Stimulated activated naive B cell treated with anti-CD40 and anti-IgM and Interleukin-4, amounts not matched to agents 10 μg/mL and 1 μg/mL and 100 μg/mL, for 72 hours (primary cell): Measurements from ENCODE around the gene SH3TC1.

ENCODE experiments used
- ATAC-seq, 2 donors: fragments of 150-1000 bp; cut with Tn5 transposase; replicated peaks; 2 replicates each; pipeline ENCODE4 v1.10.0; 2021; ENCODE audit warnings: moderate library complexity in 1 of 2
- DNase-seq: peaks from one replicate; pipeline ENCODE4 v3.0.0; 2021
- H3K27ac Mint-ChIP-seq: one replicate; pipeline ENCODE4 v1.8.0; 2022; ENCODE audit warnings: mild to moderate bottlenecking, mixed read lengths
- H3K27me3 Mint-ChIP-seq, 2 donors: one replicate each; pipeline ENCODE4 v1.8.0; 2022; ENCODE audit warnings: mixed read lengths in 2 of 2
- H3K36me3 Mint-ChIP-seq, 2 donors: one replicate each; pipeline ENCODE4 v1.8.0; 2022; ENCODE audit warnings: mixed read lengths in 2 of 2, mild to moderate bottlenecking in 1 of 2
- H3K4me1 Mint-ChIP-seq, 2 donors: one replicate each; pipeline ENCODE4 v1.8.0; 2022; ENCODE audit warnings: mixed read lengths in 2 of 2, mild to moderate bottlenecking in 1 of 2
- H3K4me3 Mint-ChIP-seq, 2 donors: one replicate each; pipeline ENCODE4 v1.8.0; 2022; ENCODE audit warnings: mild to moderate bottlenecking in 2 of 2, mixed read lengths in 2 of 2, moderate library complexity in 1 of 2
- H3K9me3 Mint-ChIP-seq, 2 donors: one replicate each; pipeline ENCODE4 v1.8.0; 2022; ENCODE audit warnings: mixed read lengths in 2 of 2, mild to moderate bottlenecking in 1 of 2

SH3TC1 gene

GRCh38 chr4:8268211-8268610 lies 69.1 kb downstream of the SH3TC1 start:
- Mint-ChIP-seq H3K4me1 (peaks cover 0 to 4% of the 10 kb centered on the region in 2 donors), H3K9me3 (no peaks in the 10 kb centered on the region), H3K4me3 (no peak overlapping the region), H3K27me3 (peaks cover 50 to 57% of the 10 kb centered on the region in 2 donors), H3K36me3 (no peaks in the 10 kb centered on the region), H3K27ac (no peak overlapping the region)
- DNase-seq = no peak
- ATAC-seq = no peak

GRCh38 chr4:8268901-8269534 lies 69.9 kb downstream of the SH3TC1 start:
- H3K27me3 Mint-ChIP-seq = peaks cover 49 to 59% of the 10 kb centered on the region in 2 donors
- no peak overlapping the region for H3K27ac Mint-ChIP-seq
- no peak overlapping the region for H3K4me3 Mint-ChIP-seq
- no peak for DNase-seq
- no peak for ATAC-seq
- no peaks in the 10 kb centered on the region for H3K36me3 Mint-ChIP-seq
- H3K4me1 Mint-ChIP-seq = peaks cover 0 to 1% of the 10 kb centered on the region in 2 donors
- no peaks in the 10 kb centered on the region for H3K9me3 Mint-ChIP-seq

GRCh38 chr4:8269535-8270417 lies 70.7 kb downstream of the SH3TC1 start, which contains the start of gene HTRA3:
Gene HTRA3 (plus strand): TSS chr4:8269754. CDS start chr4:8269969, 215 bp downstream.
- H3K27me3 Mint-ChIP-seq = peaks cover 52 to 66% of the 10 kb centered on the region in 2 donors
- H3K36me3 Mint-ChIP-seq = no peaks in the 10 kb centered on the region
- no peak within 1 kb of the TSS for H3K27ac Mint-ChIP-seq
- peak within 1 kb of the TSS in 1 of 2 donors; percentile 65 for H3K4me3 Mint-ChIP-seq
- no peaks in the 10 kb centered on the region for H3K9me3 Mint-ChIP-seq
- DNase-seq (no peak), ATAC-seq (peak in 1 of 2 donors; percentile 28)
- H3K4me1 Mint-ChIP-seq = peaks cover 0 to 1% of the 10 kb centered on the region in 2 donors

- Mint-ChIP-seq H3K4me1 (peaks cover 0 to 1% of the 10 kb centered on the region in 2 donors), H3K36me3 (no peaks in the 10 kb centered on the region), H3K4me3 (no peak overlapping the region), H3K27ac (no peak overlapping the region), H3K27me3 (peaks cover 51 to 71% of the 10 kb centered on the region in 2 donors), H3K9me3 (no peaks in the 10 kb centered on the region)
- ATAC-seq = no peak
- no peak for DNase-seq
Measured at GRCh38 chr4:8270418-8270771, 71.3 kb downstream of the SH3TC1 start.

GRCh38 chr4:8270912-8271815 lies 72.1 kb downstream of the SH3TC1 start:
- H3K36me3 Mint-ChIP-seq = no peaks in the 10 kb centered on the region
- ATAC-seq (no peak), DNase-seq (no peak)
- H3K27me3 Mint-ChIP-seq = peaks cover 50 to 68% of the 10 kb centered on the region in 2 donors
- H3K9me3 Mint-ChIP-seq = no peaks in the 10 kb centered on the region
- H3K27ac Mint-ChIP-seq = no peak overlapping the region
- peaks cover 0 to 1% of the 10 kb centered on the region in 2 donors for H3K4me1 Mint-ChIP-seq
- no peak overlapping the region for H3K4me3 Mint-ChIP-seq

- peaks cover 53 to 73% of the 10 kb centered on the region in 2 donors for H3K27me3 Mint-ChIP-seq
- peaks cover 0 to 1% of the 10 kb centered on the region in 2 donors for H3K4me1 Mint-ChIP-seq
- ATAC-seq = no peak
- no peaks in the 10 kb centered on the region for H3K36me3 Mint-ChIP-seq
- DNase-seq = no peak
- H3K27ac Mint-ChIP-seq = no peak overlapping the region
- no peaks in the 10 kb centered on the region for H3K9me3 Mint-ChIP-seq
- no peak overlapping the region for H3K4me3 Mint-ChIP-seq
Measured at GRCh38 chr4:8271821-8272220, 72.7 kb downstream of the SH3TC1 start.

GRCh38 chr4:8272472-8273428 lies 73.7 kb downstream of the SH3TC1 start:
- Mint-ChIP-seq H3K9me3 (no peaks in the 10 kb centered on the region), H3K4me3 (no peak overlapping the region)

GRCh38 chr4:8273450-8273849 lies 74.4 kb downstream of the SH3TC1 start:
- Mint-ChIP-seq H3K36me3 (no peaks in the 10 kb centered on the region), H3K4me1 (peaks cover 0 to 1% of the 10 kb centered on the region in 2 donors), H3K27me3 (peaks cover 57 to 79% of the 10 kb centered on the region in 2 donors), H3K4me3 (no peak overlapping the region), H3K27ac (no peak overlapping the region), H3K9me3 (no peaks in the 10 kb centered on the region)
- DNase-seq (no peak), ATAC-seq (no peak)

More at GRCh38 chr4:8272472-8273428, 73.7 kb downstream of the SH3TC1 start:
- peaks cover 59 to 83% of the 10 kb centered on the region in 2 donors for H3K27me3 Mint-ChIP-seq
- no peaks in the 10 kb centered on the region for H3K36me3 Mint-ChIP-seq
- no peak for ATAC-seq
- DNase-seq = no peak
- H3K27ac Mint-ChIP-seq = no peak overlapping the region
- peaks cover 0 to 1% of the 10 kb centered on the region in 2 donors for H3K4me1 Mint-ChIP-seq

GRCh38 chr4:8274066-8274652 lies 75.1 kb downstream of the SH3TC1 start:
- DNase-seq = no peak
- no peak for ATAC-seq
- no peak overlapping the region for H3K27ac Mint-ChIP-seq
- no peak overlapping the region for H3K4me3 Mint-ChIP-seq
- H3K9me3 Mint-ChIP-seq = no peaks in the 10 kb centered on the region
- peaks cover 1 to 4% of the 10 kb centered on the region in 2 donors for H3K4me1 Mint-ChIP-seq
- no peaks in the 10 kb centered on the region for H3K36me3 Mint-ChIP-seq
- H3K27me3 Mint-ChIP-seq = peaks cover 53 to 72% of the 10 kb centered on the region in 2 donors

- no peak for ATAC-seq
- no peak overlapping the region for H3K4me3 Mint-ChIP-seq
- H3K4me1 Mint-ChIP-seq = peaks cover 3 to 11% of the 10 kb centered on the region in 2 donors
- no peak for DNase-seq
- H3K9me3 Mint-ChIP-seq = no peaks in the 10 kb centered on the region
- H3K36me3 Mint-ChIP-seq = no peaks in the 10 kb centered on the region
- no peak overlapping the region for H3K27ac Mint-ChIP-seq
- peaks cover 52 to 69% of the 10 kb centered on the region in 2 donors for H3K27me3 Mint-ChIP-seq
Measured at GRCh38 chr4:8274765-8275547, 75.9 kb downstream of the SH3TC1 start.

- Mint-ChIP-seq H3K4me3 (no peak overlapping the region), H3K4me1 (peaks cover 2 to 11% of the 10 kb centered on the region in 2 donors), H3K36me3 (no peaks in the 10 kb centered on the region), H3K27ac (no peak overlapping the region), H3K9me3 (no peaks in the 10 kb centered on the region), H3K27me3 (peaks cover 51 to 64% of the 10 kb centered on the region in 2 donors)
- ATAC-seq (no peak), DNase-seq (no peak)
Measured at GRCh38 chr4:8275548-8275910, 76.4 kb downstream of the SH3TC1 start.
